Stimulated activated naive CD8-positive, alpha-beta T cell treated with anti-CD3 and anti-CD28 coated beads, Interleukin-15, Interleukin-2, amounts not matched to agents 100 U/mL and 50 U/mL, for 24 hours (primary cell): ENCODE measurements around the gene ABI3.
"Not testable (repeated sequence)": the region's sequence is repeated elsewhere in the genome, so short reads cannot be mapped to it uniquely, and the experiment has no call there.

ENCODE experiments used
- ATAC-seq: fragments of 150-1000 bp; cut with Tn5 transposase; one replicate; pipeline ENCODE4 v1.10.0; 2021
- DNase-seq: peaks from one replicate; pipeline ENCODE4 v3.0.0; 2021

Gene ABI3

DNA sequence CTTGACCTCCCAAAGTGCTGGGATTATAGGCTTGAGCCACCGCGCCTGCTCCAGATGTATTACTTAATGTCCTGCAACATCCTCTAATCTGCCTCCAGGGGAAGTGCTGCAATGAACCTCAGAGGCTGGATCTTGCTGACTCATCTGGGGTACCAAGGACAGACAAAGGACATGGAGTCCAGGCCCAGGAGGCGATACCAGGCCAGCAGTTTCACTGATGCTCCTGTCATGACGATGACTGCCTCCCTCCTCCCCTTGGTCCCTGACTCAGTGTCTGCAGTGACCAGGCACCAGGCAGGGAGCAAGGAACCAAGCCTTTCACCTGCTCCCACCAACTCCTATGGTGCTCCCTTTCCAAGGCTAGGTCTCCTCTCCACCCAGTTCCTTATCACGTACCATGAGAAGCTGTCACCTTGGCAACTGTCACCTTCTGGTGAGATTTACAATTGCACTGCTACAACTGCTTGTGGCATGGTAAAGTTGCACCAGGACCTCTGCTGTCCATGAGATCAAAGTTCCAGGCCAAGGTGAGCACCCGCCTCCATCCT is 41.7 kb downstream of the ABI3 start:
- ATAC-seq: no peak
- DNase-seq: no peak

DNA sequence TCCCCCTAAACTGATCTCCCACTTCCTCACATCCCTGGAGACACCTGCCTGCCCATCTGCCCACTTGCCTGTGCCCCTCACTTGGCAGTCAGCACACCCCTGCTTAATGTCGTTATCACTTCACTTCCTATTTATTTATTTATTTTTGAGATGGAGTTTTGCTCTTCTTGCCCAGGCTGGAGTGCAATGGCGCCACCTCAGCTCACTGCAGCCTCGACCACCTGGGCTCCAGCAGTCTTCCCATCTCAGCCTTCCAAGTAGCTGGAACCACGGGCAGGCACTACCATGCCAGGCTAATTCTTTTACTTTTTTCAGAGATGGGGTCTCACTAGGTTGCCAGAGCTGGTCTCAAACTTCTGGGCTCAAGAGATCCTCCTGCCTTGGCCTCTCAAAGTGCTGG is 43.6 kb downstream of the ABI3 start:
- no peak for ATAC-seq

DNA sequence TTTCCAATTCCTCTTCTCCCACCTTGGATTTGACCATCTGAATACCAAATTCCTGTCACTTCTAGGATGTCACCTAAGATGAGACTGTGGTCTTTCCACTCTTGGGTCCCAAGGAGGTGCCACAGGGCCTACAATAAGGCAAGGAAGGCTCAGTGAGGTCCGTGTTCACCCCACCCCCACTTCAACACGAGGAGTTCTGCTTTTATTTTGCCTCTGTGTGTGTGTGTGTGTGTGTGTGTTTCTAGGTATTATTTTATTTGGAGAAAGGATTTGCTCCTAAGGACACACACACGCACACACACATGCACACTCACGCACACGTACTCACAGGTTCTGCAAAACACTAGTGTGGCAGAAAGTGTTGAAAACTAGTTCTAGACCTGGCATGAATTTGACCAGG is 44.6 kb downstream of the ABI3 start:
- DNase-seq (no peak), ATAC-seq (no peak)

More for the DNA sequence above, 43.6 kb downstream of the ABI3 start:
- DNase-seq: no peak

DNA sequence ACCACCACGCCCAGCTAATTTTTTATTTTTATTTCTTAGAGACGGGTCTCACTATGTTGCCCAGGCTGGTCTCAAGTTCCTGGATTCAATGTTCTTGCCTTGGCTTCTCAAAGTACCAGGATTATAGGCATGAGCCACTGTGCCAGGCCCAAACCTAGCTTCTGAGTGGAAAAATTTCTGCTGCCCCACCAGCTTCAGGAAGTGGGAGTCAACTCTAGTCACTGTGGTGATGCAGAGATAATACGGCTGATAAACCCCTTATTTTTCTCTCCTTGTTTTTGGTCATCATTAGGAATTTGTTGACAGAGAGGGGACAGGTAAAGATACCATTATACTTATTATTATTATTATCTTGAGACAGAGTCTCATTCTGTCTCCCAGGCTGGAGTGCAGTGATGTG is 47.9 kb downstream of the ABI3 start:
- DNase-seq (no peak), ATAC-seq (no peak)

DNA sequence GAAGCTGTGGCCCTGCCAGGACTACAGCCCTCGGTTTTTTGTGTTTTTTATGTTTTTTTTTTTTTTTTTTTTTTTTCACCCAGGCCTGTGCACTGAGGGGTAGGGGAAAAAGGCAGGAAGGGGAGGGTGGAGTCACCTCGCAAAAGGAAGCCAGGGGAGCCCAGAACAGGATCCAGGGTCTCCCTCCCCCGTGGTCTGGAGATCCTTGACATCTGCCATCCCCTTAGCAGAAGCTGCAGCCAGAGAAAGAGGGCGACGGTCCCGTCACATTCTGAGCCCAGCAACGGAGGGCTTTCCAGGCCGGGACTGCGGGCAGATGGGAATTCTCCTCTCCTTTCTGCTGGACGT is 49.1 kb downstream of the ABI3 start:
- ATAC-seq: no peak
- no peak for DNase-seq

DNA sequence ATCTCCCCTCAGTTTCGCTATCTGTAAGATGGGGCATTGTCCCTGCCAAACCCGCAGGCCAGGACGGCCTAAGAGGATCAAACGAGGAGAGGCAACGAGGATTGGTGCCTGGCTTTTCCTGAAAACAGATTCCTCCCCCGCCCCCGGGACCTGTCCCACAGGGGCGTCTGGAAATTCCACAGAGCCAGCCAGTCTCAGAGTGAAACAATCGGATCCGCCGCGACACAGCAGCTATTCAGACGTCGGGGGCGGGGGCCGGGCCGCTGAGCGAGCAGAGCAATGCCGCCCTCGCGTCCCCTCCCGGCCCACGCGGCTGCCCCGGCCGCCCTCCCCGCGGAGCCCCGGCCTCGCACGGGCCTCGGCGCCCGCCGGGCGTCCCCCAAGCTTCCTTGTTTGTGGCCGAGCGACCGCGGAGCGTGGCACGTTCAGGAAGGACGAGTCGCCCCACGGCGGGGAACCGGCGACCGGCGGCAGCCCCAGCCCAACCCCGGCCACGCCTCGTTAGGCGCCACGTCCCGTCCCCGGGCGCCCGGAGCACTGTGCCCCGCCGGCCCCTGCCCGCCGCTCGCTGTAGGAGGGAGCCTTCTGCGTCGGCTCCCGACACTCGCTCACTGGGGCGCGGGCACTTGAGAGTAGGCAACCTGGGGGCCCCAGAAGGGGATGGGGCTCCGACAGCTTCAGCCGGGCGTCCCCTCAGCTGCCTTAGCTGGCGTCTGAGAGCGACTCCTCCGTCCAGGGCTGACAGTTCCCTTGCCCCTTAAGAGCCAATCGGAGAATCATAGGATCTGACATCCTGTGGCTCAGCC is 49.7 kb downstream of the ABI3 start:
- ATAC-seq (peak; percentile 79), DNase-seq (peak; percentile 67)

DNA sequence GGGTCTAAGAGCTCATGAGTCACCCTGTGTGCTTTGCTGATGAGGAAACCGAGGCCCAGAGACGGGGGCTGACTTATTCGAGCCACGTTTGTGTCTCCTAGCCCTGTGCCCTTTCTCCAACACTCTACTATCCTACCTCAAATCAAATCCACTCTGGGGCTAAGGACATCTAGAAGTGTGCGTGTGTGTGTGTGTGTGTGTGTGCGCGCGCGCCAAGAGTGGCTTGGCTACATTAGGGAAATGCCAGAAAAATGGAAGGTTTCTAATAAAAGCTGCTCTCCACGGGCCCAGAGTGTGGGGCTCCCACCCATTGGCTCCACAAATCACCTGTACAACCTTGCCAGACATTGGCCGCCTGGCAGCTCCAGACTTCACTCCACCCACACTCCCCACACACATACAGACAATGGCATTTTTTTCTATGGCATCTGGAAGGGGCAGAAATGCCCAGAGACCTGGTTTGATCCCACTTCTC is 50.3 kb downstream of the ABI3 start:
- peak; percentile 90 for ATAC-seq
- no peak for DNase-seq

DNA sequence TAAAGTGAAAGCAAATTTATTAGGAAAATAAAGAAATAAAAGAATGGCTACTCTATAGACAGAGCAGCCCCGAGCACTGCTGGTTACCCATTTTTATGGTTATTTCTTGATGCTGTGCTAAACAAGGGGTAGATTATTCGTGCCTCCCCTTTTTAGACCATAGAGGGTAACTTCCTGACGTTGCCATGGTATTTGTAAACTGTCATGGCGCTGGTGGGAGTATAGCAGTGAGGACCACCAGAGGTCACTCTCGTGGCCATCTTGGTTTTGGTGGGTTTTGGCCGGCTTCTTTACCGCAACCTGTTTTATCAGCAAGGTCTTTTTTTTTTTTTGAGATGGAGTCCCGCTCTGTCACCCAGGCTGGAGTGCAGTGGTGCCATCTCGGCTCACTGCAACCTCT is 51.0 kb downstream of the ABI3 start:
- not testable (repeated sequence) for ATAC-seq, DNase-seq

DNA sequence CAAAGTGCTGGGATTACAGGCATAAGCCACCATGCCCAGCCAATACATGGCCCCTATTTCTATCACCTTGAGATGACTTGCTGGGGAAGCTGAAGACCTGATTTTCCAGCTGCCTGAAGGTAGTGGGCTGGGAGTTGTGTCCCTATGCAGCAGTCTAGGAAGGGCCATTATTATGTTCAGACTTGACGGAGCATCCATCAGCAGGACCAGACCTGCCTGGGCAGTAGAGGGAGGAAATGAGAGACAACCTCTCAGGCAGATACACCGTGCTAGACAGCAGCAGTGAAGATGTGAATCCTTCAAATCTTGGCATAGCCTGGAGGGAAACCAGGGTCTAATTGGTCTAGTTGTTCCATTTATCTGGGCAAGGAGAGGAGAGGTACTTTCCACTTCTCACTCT is 55.7 kb downstream of the ABI3 start:
- DNase-seq: no peak
- no peak for ATAC-seq

DNA sequence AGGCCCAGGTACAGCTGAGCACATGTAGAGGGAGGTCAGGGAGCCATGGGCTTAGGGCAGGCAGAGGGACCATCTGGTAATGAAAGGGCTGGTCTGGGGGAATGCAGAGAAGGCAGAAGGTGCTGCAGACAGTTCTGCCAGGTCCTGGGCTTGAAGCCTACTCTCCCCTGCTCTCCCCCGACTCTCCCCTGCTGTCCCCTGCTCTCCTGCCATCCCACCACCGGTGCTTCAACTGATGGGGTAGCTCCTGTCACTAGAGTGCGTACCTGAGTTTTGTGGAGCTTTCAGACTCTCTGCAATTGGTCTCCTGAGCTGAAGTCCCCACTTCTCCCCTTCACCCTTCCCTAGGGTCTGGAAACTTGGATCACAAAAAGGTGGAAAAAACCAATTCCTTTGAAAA is 57.4 kb downstream of the ABI3 start:
- ATAC-seq: no peak
- DNase-seq: no peak

DNA sequence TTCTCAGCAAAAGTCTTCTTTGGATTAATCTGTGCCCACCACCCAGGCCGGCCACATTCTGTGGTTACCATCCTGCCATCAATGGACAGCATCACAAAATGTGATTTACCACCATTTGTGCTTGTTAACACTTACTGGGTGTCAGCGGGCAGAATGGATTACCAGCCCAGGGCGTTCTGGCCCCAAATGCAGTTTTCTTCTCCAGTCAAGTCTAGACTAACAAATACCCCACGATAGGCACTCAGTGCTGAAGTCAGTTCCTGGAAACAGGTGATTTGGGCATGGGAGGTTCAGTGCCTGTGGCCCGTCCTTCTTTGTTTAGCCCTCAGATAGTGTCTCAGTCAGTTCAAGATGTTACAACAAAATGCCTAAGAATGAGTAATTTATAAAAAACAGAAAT is 58.8 kb downstream of the ABI3 start:
- DNase-seq: no peak
- ATAC-seq: no peak
